HepG2 (cell line): ENCODE data around the gene ETS2. TPM values are rescaled to one million over a fixed set of nuclear protein-coding genes. Genes with fewer than 3 reads are reported as not detected.

ENCODE experiments used
- HOXA3 ChIP-seq: sonication (generic); formaldehyde crosslinking; IDR thresholded peaks from 2 replicates; pipeline ENCODE4 v1.5.0; 2020; ENCODE audit warnings: missing genetic modification reagents
- MEIS1 ChIP-seq: sonication (generic); formaldehyde crosslinking; IDR thresholded peaks from 2 replicates; pipeline ENCODE4 v1.9.0; 2021; ENCODE audit warnings: mild to moderate bottlenecking, missing genetic modification reagents, moderate library complexity, borderline replicate concordance
- NCOA1 ChIP-seq: sonication (generic); formaldehyde crosslinking; IDR thresholded peaks from 2 replicates; pipeline ENCODE4 v1.9.0; 2021; ENCODE audit warnings: missing genetic modification reagents
- NCOR1 ChIP-seq: fragments of 200-600 bp; sonication (generic); IDR thresholded peaks from 2 replicates; pipeline ENCODE4 v1.7.0; 2017; ENCODE audit warnings: antibody characterized with exemption, low read length, borderline replicate concordance
- RCOR2 ChIP-seq: IDR thresholded peaks from 2 replicates; pipeline ENCODE4 v1.6.1; 2016; ENCODE audit warnings: missing biosample characterization, missing genetic modification reagents
- SRSF4 ChIP-seq: fragments of 200-400 bp; formaldehyde crosslinking; IDR thresholded peaks from one replicate; pipeline ENCODE4 v1.6.1; 2018; ENCODE audit warnings: mild to moderate bottlenecking, low read depth, low read length, moderate library complexity; ENCODE audit not compliant: poor library complexity, severe bottlenecking
- SSRP1 ChIP-seq: IDR thresholded peaks from 2 replicates; pipeline ENCODE4 v1.6.1; 2016; ENCODE audit warnings: control low read depth
- STAT5B ChIP-seq: sonication (generic); formaldehyde crosslinking; IDR thresholded peaks from 2 replicates; pipeline ENCODE4 v1.4.0; 2020; ENCODE audit warnings: missing genetic modification reagents
- TCF7L2 ChIP-seq: IDR thresholded peaks from 2 replicates; pipeline ENCODE4 v1.6.1; 2011; ENCODE audit warnings: mild to moderate bottlenecking, low read depth, low read length, moderate library complexity
- XBP1 ChIP-seq: sonication (generic); formaldehyde crosslinking; IDR thresholded peaks from 2 replicates; pipeline ENCODE4 v1.5.0; 2020; ENCODE audit warnings: missing genetic modification reagents
- ZKSCAN8 ChIP-seq: IDR thresholded peaks from 2 replicates; pipeline ENCODE4 v1.6.1; 2016; ENCODE audit warnings: borderline replicate concordance, missing genetic modification reagents, missing compliant biosample characterization
- ZNF205 ChIP-seq: IDR thresholded peaks from 2 replicates; pipeline ENCODE4 v1.6.1; 2018; ENCODE audit warnings: missing biosample characterization, missing genetic modification reagents
- ZNF33A ChIP-seq: sonication (generic); formaldehyde crosslinking; IDR thresholded peaks from 2 replicates; pipeline ENCODE4 v1.5.1; 2020; ENCODE audit warnings: missing genetic modification reagents, mild to moderate bottlenecking, moderate library complexity, borderline replicate concordance
- ZNF441 ChIP-seq: sonication (generic); formaldehyde crosslinking; IDR thresholded peaks from 2 replicates; pipeline ENCODE4 v1.7.0; 2021; ENCODE audit warnings: missing genetic modification reagents, borderline replicate concordance
- ZNF761 ChIP-seq: sonication (generic); formaldehyde crosslinking; conservative IDR thresholded peaks from 2 replicates; pipeline ENCODE4 v1.4.0; 2020; ENCODE audit warnings: mild to moderate bottlenecking, missing genetic modification reagents
- ZSCAN20 ChIP-seq: sonication (generic); formaldehyde crosslinking; IDR thresholded peaks from 2 replicates; pipeline ENCODE4 v1.4.0; 2020; ENCODE audit warnings: missing genetic modification reagents, mild to moderate bottlenecking, borderline replicate concordance
- polyA plus RNA-seq, 8 experiments: library from polyadenylated mRNA; depleted of rRNA in 3 of 8; stranded (reverse) in 7 of 8; unstranded in 1 of 8; fragments of >200 nt; fragmentation: Illumina TruSeq in 4 of 8; extraction: Trizol in 4 of 8; gene quantifications; 2 replicates each; pipeline versions ENCODE4 v1.2.1 to v1.2.3, GENCODE V29; 2011 to 2016; ENCODE audit warnings: low read depth in 4 of 8, missing spikeins in 1 of 8, mixed read lengths in 1 of 8; ENCODE audit not compliant: insufficient read depth in 1 of 8
- total RNA-seq, 5 experiments: library from RNA; depleted of rRNA; stranded (reverse); fragments of >200 nt; fragmentation: Illumina TruSeq; extraction: Trizol; gene quantifications; 2 replicates each; pipeline ENCODE4 v1.2.3, GENCODE V29; 2016; ENCODE audit warnings: low read depth in 1 of 5
- TF ChIP-seq, protein P1 (sequence below): IDR thresholded peaks from 2 replicates; pipeline ENCODE4 v1.6.1; 2016
- TF ChIP-seq, protein P2 (sequence below): sonication (generic); formaldehyde crosslinking; IDR thresholded peaks from 2 replicates; pipeline ENCODE4 v1.5.0; 2020; ENCODE audit warnings: mild to moderate bottlenecking, missing genetic modification reagents
- TF ChIP-seq, protein P3 (sequence below): sonication (generic); formaldehyde crosslinking; IDR thresholded peaks from 2 replicates; pipeline ENCODE4 v1.4.0; 2020; ENCODE audit warnings: missing genetic modification reagents
- TF ChIP-seq, protein P4 (sequence below): sonication (generic); formaldehyde crosslinking; IDR thresholded peaks from 2 replicates; pipeline ENCODE4 v1.4.0; 2020; ENCODE audit warnings: missing genetic modification reagents, mild to moderate bottlenecking, borderline replicate concordance
- TF ChIP-seq, protein P5 (sequence below): IDR thresholded peaks from 2 replicates; pipeline ENCODE4 v1.6.1; 2016; ENCODE audit warnings: missing compliant biosample characterization, missing genetic modification reagents, borderline replicate concordance

The ETS2 gene
- total and polyA plus RNA-seq, 2 of the 13 experiments (the other 11 are each of a cell fraction or from before 2014, with no cell fraction given) = 24.6 to 64.4 TPM

DNA sequence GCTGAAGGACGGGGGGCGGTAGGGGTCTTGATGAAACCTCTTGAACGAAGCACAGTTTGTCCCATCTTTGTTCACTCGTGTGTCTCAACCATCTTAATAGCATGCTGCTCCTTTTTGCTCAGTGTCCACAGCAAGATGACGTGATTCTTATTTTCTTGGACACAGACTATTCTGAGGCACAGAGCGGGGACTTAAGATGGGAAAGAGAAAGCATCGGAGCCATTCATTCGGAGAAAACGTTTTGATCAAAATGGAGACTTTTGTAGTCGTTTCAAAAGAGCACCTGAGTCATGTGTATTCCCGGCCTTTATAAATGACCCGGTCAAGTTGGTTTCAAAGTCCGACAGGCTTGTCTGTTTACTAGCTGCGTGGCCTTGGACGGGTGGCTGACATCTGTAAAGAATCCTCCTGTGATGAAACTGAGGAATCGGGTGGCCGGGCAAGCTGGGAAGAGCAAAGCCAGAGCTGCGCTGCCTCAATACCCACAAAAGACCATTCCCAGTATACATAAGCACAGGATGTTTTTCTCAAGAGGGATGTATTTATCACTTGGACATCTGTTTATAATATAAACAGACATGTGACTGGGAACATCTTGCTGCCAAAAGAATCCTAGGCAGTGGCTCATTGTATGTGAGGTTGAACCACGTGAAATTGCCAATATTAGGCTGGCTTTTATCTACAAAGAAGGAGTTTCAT lies 18.5 kb downstream of the ETS2 start (continued):
- 0 out of 2 replicates have a peak, but pooled peaks have one; percentile 43 for TF ChIP-seq ZNF761
- no peak for TF ChIP-seq XBP1 (CRISPR knock-in tag)
- peak; percentile 90; the same call in 1 of the 2 replicates for TF ChIP-seq NCOR1
- TF ChIP-seq, protein P1, sequence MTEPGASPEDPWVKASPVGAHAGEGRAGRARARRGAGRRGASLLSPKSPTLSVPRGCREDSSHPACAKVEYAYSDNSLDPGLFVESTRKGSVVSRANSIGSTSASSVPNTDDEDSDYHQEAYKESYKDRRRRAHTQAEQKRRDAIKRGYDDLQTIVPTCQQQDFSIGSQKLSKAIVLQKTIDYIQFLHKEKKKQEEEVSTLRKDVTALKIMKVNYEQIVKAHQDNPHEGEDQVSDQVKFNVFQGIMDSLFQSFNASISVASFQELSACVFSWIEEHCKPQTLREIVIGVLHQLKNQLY (CRISPR knock-in tag) = peak; percentile 78; the same call in 1 of the 2 replicates
- TF ChIP-seq, protein P2, sequence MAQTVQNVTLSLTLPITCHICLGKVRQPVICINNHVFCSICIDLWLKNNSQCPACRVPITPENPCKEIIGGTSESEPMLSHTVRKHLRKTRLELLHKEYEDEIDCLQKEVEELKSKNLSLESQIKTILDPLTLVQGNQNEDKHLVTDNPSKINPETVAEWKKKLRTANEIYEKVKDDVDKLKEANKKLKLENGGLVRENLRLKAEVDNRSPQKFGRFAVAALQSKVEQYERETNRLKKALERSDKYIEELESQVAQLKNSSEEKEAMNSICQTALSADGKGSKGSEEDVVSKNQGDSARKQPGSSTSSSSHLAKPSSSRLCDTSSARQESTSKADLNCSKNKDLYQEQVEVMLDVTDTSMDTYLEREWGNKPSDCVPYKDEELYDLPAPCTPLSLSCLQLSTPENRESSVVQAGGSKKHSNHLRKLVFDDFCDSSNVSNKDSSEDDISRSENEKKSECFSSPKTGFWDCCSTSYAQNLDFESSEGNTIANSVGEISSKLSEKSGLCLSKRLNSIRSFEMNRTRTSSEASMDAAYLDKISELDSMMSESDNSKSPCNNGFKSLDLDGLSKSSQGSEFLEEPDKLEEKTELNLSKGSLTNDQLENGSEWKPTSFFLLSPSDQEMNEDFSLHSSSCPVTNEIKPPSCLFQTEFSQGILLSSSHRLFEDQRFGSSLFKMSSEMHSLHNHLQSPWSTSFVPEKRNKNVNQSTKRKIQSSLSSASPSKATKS (CRISPR knock-in tag) = no peak
- TF ChIP-seq SRSF4 = no peak
- no peak for TF ChIP-seq STAT5B (CRISPR knock-in tag)
- TF ChIP-seq NCOA1 (CRISPR knock-in tag) = peak; percentile 36; the same call in 1 of the 2 replicates
- 0 out of 2 replicates have a peak, but pooled peaks have one; percentile 21 for TF ChIP-seq ZNF205 (CRISPR knock-in tag)
- TF ChIP-seq, protein P3, sequence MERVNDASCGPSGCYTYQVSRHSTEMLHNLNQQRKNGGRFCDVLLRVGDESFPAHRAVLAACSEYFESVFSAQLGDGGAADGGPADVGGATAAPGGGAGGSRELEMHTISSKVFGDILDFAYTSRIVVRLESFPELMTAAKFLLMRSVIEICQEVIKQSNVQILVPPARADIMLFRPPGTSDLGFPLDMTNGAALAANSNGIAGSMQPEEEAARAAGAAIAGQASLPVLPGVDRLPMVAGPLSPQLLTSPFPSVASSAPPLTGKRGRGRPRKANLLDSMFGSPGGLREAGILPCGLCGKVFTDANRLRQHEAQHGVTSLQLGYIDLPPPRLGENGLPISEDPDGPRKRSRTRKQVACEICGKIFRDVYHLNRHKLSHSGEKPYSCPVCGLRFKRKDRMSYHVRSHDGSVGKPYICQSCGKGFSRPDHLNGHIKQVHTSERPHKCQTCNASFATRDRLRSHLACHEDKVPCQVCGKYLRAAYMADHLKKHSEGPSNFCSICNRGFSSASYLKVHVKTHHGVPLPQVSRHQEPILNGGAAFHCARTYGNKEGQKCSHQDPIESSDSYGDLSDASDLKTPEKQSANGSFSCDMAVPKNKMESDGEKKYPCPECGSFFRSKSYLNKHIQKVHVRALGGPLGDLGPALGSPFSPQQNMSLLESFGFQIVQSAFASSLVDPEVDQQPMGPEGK (CRISPR knock-in tag) = peak; percentile 46; the same call in 1 of the 2 replicates
- peak; percentile 19; the same call in 1 of the 2 replicates for TF ChIP-seq ZNF33A (CRISPR knock-in tag)
- TF ChIP-seq, protein P4, sequence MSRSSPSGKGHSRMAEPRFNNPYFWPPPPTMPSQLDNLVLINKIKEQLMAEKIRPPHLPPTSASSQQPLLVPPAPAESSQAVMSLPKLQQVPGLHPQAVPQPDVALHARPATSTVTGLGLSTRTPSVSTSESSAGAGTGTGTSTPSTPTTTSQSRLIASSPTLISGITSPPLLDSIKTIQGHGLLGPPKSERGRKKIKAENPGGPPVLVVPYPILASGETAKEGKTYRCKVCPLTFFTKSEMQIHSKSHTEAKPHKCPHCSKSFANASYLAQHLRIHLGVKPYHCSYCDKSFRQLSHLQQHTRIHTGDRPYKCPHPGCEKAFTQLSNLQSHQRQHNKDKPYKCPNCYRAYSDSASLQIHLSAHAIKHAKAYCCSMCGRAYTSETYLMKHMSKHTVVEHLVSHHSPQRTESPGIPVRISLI = no peak
- TF ChIP-seq, protein P5, sequence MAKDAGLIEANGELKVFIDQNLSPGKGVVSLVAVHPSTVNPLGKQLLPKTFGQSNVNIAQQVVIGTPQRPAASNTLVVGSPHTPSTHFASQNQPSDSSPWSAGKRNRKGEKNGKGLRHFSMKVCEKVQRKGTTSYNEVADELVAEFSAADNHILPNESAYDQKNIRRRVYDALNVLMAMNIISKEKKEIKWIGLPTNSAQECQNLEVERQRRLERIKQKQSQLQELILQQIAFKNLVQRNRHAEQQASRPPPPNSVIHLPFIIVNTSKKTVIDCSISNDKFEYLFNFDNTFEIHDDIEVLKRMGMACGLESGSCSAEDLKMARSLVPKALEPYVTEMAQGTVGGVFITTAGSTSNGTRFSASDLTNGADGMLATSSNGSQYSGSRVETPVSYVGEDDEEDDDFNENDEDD (CRISPR knock-in tag) = peak; percentile 59; the same call in 1 of the 2 replicates
- 0 out of 2 replicates have a peak, but pooled peaks have one; percentile 37 for TF ChIP-seq MEIS1 (CRISPR knock-in tag)
- no peak for TF ChIP-seq ZSCAN20 (CRISPR knock-in tag)
- TF ChIP-seq RCOR2 (CRISPR knock-in tag) = peak; percentile 68; the same call in 1 of the 2 replicates
- peak; percentile 79 for TF ChIP-seq HOXA3 (CRISPR knock-in tag)
- TF ChIP-seq TCF7L2 = no peak
- TF ChIP-seq ZKSCAN8 = peak; percentile 69; the same call in 1 of the 2 replicates
- TF ChIP-seq ZNF441 (CRISPR knock-in tag) = 0 out of 2 replicates have a peak, but pooled peaks have one; percentile 42
- TF ChIP-seq SSRP1 (CRISPR knock-in tag) = 0 out of 2 replicates have a peak, but pooled peaks have one; percentile 14
